ENCODE results near the gene PDSS2.

The PDSS2 gene

GRCh38 chr6:107192830-107193229 is 266.5 kb downstream of the PDSS2 start:
- no peak overlapping the region for H2AFZ ChIP-seq (ENCODE audit: low read length)
- no peaks in the 10 kb centered on the region for H3K9me2 ChIP-seq (replicated peaks; ENCODE audit: low read depth, low read length)
- H3F3A ChIP-seq (ENCODE audit: low read depth): no peaks in the 10 kb centered on the region
- H3K4me3 ChIP-seq (ENCODE audit: low read length, poor library complexity, severe bottlenecking): no peak overlapping the region
- H3K9me3 ChIP-seq (ENCODE audit: insufficient read depth, low read depth, low read length): no peaks in the 10 kb centered on the region
- H3K9ac ChIP-seq (ENCODE audit: low read depth, low read length, poor library complexity, severe bottlenecking): no peak overlapping the region
- H3K4me2 ChIP-seq (ENCODE audit: low read depth, low read length, poor library complexity, severe bottlenecking): no peak overlapping the region
- H3K27me3 ChIP-seq (ENCODE audit: insufficient read depth, low read length, poor library complexity, severe bottlenecking): no peaks in the 10 kb centered on the region
- TF ChIP-seq CTCF (conservative IDR thresholded peaks at IDR 0.05; ENCODE audit: low read length) (no peak), EZH2phosphoT487 (IDR thresholded peaks at IDR 0.05; ENCODE audit: borderline replicate concordance) (no peak)
- H4K20me1 ChIP-seq (ENCODE audit: insufficient read depth, low read length, poor library complexity, severe bottlenecking): no peaks in the 10 kb centered on the region
- H3K36me3 ChIP-seq (ENCODE audit: insufficient read depth, low read length): no peaks in the 10 kb centered on the region
- H3K79me2 ChIP-seq (ENCODE audit: insufficient read depth, low read length): no peaks in the 10 kb centered on the region
- no peaks in the 10 kb centered on the region for H3K4me1 ChIP-seq (ENCODE audit: insufficient read depth, low read length, poor library complexity, severe bottlenecking)

- H3K4me1 ChIP-seq (ENCODE audit: insufficient read depth, low read length, poor library complexity, severe bottlenecking): no peaks in the 10 kb centered on the region
- H3K27me3 ChIP-seq (ENCODE audit: insufficient read depth, low read length, poor library complexity, severe bottlenecking): no peaks in the 10 kb centered on the region
- no peaks in the 10 kb centered on the region for H3K79me2 ChIP-seq (ENCODE audit: insufficient read depth, low read length)
- no peak overlapping the region for H2AFZ ChIP-seq (ENCODE audit: low read length)
- no peak overlapping the region for H3K9ac ChIP-seq (ENCODE audit: low read depth, low read length, poor library complexity, severe bottlenecking)
- H3K4me3 ChIP-seq (ENCODE audit: low read length, poor library complexity, severe bottlenecking): no peak overlapping the region
- TF ChIP-seq CTCF (conservative IDR thresholded peaks at IDR 0.05; ENCODE audit: low read length): no peak
- TF ChIP-seq EZH2phosphoT487 (IDR thresholded peaks at IDR 0.05; ENCODE audit: borderline replicate concordance): no peak
- H3K9me2 ChIP-seq (replicated peaks; ENCODE audit: low read depth, low read length): no peaks in the 10 kb centered on the region
- no peaks in the 10 kb centered on the region for H3K9me3 ChIP-seq (ENCODE audit: insufficient read depth, low read depth, low read length)
- no peaks in the 10 kb centered on the region for H3F3A ChIP-seq (ENCODE audit: low read depth)
- no peak overlapping the region for H3K4me2 ChIP-seq (ENCODE audit: low read depth, low read length, poor library complexity, severe bottlenecking)
- no peaks in the 10 kb centered on the region for H4K20me1 ChIP-seq (ENCODE audit: insufficient read depth, low read length, poor library complexity, severe bottlenecking)
- H3K36me3 ChIP-seq (ENCODE audit: insufficient read depth, low read length): no peaks in the 10 kb centered on the region
Observed at GRCh38 chr6:107187630-107188029, 271.7 kb downstream of the PDSS2 start.

GRCh38 chr6:107186047-107186446 is 273.3 kb downstream of the PDSS2 start:
- no peaks in the 10 kb centered on the region for H3K36me3 ChIP-seq (ENCODE audit: insufficient read depth, low read length)
- no peak for TF ChIP-seq EZH2phosphoT487 (IDR thresholded peaks at IDR 0.05; ENCODE audit: borderline replicate concordance)
- no peak for TF ChIP-seq CTCF (conservative IDR thresholded peaks at IDR 0.05; ENCODE audit: low read length)
- no peak overlapping the region for H2AFZ ChIP-seq (ENCODE audit: low read length)
- no peaks in the 10 kb centered on the region for H3K79me2 ChIP-seq (ENCODE audit: insufficient read depth, low read length)
- H3K4me1 ChIP-seq (ENCODE audit: insufficient read depth, low read length, poor library complexity, severe bottlenecking): no peaks in the 10 kb centered on the region
- H3K4me3 ChIP-seq (ENCODE audit: low read length, poor library complexity, severe bottlenecking): no peak overlapping the region
- H3F3A ChIP-seq (ENCODE audit: low read depth): no peaks in the 10 kb centered on the region
- H3K9me2 ChIP-seq (replicated peaks; ENCODE audit: low read depth, low read length): no peaks in the 10 kb centered on the region
- H4K20me1 ChIP-seq (ENCODE audit: insufficient read depth, low read length, poor library complexity, severe bottlenecking): no peaks in the 10 kb centered on the region
- no peak overlapping the region for H3K4me2 ChIP-seq (ENCODE audit: low read depth, low read length, poor library complexity, severe bottlenecking)
- no peak overlapping the region for H3K9ac ChIP-seq (ENCODE audit: low read depth, low read length, poor library complexity, severe bottlenecking)
- H3K9me3 ChIP-seq (ENCODE audit: insufficient read depth, low read depth, low read length): no peaks in the 10 kb centered on the region
- no peaks in the 10 kb centered on the region for H3K27me3 ChIP-seq (ENCODE audit: insufficient read depth, low read length, poor library complexity, severe bottlenecking)
